H54 (cell line): ENCODE results near the gene NAP1L1.

ENCODE experiments used
- DNase-seq: peaks from one replicate; pipeline ENCODE4 v3.0.0; 2011; ENCODE audit warnings: low spot score, mixed read lengths; ENCODE audit not compliant: insufficient read length
- FAIRE-seq: peaks from 3 replicates; lab custom pipeline; 2011; peaks lifted over from hg19 to GRCh38; lab: Jason Lieb, UNC
- POLR2A ChIP-seq: IDR thresholded peaks from 2 replicates; pipeline ENCODE4 v1.6.1; 2011; ENCODE audit warnings: low read depth, mild to moderate bottlenecking, low read length

The NAP1L1 gene

DNA sequence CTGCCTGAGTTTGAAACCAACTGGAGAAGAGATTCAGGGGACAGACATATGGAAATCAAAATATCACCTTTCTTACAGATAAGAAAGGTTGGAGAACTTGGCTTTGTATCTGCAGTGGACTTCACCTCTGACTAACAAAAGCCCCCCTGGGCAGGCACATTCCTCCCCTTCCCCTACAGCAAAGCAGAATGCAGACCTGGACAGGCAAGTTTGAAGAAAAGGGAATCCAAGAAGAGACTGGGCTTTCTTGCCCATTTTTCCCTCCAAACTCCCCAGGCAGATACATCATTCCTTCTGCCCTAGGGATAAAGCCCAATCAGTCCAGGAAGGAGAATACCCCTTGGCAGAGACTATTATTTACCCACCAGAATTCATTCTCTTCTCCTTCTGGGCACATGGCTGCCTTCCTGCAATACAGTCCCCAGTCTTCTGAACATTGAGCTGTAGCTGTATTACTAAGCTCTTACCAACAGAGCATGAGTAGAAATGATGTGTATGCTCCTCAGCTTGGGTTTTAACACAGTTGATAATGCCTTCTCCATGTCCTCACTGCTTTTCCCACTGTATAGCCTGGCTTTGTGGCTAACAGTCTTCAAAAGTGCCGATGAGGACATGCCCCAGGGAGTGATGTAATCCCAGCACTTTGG is 17.4 kb upstream of the NAP1L1 start:
- TF ChIP-seq POLR2A, result no peak
- no peak for FAIRE-seq

DNA sequence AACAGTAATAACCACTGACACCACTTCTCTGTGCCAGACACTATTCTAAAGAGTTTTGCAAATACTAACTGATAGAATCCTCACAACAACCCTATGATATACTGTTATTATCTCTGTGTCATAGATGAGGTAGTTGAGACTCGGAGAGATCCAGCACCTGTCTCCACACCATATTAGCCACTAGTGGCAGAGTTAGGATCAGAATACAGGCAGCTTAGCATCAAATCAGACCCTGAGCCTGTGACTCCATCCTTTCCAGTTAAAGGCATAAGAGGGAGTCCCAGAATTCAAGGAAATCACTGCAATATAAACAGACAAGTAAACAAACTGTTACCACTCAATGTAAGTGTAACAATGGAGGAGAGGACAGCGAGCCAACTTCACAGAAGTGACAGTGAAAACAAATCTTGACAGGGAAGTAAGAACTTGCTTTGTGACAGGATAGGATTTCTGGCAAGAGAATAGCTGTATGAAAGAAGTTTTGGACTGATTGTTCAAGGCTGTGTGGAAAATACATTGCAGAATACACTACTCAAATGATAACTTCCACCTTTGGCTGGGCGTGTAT is 11.7 kb upstream of the NAP1L1 start:
- FAIRE-seq, result no peak
- DNase-seq, result no peak
- no peak for TF ChIP-seq POLR2A

More for the DNA sequence above, 17.4 kb upstream of the NAP1L1 start:
- DNase-seq, result no peak

DNA sequence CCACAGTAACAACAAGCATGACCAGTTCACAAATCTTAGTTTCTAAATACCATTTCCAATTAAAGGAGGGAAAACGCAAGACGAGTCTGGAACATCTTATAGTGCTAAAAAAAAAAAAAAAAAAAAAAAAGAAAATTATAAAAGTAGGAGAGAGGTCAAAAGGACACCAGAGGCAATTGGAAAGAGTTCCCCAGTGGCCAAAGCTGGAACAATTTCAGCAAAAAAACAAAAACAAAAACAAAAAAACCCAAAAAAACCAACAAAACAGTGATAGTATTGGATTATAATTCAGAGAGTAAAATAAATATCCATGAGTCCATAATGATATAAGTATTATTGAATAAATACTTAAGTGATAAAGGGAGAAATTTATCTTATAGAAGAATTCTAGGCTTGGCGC is 10.3 kb upstream of the NAP1L1 start:
- no peak for TF ChIP-seq POLR2A
- DNase-seq (no peak), FAIRE-seq (no peak)

DNA sequence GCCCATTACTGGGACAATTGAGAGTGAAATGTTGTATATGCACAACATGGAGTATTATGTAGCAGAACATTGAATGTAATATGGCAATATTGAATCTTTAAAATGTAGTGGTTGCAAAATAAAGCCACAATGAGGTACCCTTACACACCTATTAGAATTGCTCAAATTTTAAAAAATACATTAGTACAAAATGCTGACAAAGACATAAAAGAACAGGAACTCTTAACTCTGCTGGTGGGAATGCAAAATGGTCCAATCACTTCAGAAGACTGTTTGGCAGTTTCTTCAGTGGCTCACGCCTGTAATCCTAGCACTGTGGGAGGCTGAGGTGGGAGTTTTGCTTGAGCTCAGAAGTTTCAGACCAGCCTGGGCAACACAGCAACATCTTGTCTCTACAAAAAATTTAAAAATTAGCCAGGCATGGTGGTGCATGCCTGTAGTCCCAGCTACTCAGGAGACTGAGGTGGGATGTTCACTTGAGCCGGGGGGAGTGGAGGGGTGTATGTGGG is 6.8 kb upstream of the NAP1L1 start:
- DNase-seq (no peak), FAIRE-seq (no peak)
- TF ChIP-seq POLR2A, result no peak

DNA sequence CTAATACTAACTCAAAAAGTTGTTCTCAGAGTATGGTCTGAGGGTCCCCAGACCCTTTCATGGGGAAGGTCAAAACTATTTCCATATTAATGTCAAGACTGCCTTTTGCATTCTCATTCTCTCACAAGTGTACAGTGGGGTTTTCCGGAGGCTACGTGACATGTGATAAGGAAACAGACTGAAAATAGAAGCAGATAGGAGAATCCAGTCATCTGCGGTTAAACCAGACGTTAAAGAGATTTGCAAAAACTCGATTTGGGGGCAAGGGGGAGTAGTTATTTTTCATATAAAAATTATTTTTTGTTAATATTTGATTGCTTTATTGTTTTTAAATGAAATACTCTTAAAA is 1.0 kb upstream of the NAP1L1 start:
- FAIRE-seq (peak; percentile 65), DNase-seq (no peak)
- TF ChIP-seq POLR2A, result no peak

DNA sequence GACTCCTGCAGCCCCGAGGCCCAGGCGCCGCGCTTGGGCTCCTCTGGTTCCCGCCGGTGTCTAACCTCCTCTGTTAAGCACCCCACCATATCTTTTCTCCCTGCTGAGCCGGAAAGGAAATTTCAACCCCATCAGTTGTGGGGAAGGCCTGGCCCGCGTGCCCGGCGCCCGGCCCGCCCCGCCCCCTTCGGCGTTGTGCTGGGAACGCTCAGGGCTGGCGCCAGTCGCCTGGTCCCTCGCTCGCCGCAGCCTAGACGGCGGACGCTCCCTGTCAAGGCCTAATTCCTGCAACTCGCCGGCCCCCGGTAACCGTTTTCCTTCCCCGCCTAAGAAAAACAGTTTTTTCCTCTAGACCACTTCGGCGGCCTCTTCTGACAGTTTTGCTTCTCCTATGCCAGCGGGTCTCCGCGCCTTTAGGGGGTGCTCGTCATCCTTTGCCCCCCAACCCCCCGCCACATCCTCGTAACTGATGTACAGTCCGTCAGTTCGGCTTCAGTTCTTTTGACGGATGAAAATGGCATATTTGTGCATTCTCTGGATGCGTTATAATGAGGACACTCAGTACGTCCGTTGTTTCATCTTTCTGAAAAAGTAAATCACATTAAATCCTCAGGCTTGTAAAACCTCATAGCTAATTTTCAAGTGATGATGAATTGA is 506 bp upstream of the NAP1L1 start:
- DNase-seq (peak; percentile 61), FAIRE-seq (no peak)
- peak; percentile 59 for TF ChIP-seq POLR2A

DNA sequence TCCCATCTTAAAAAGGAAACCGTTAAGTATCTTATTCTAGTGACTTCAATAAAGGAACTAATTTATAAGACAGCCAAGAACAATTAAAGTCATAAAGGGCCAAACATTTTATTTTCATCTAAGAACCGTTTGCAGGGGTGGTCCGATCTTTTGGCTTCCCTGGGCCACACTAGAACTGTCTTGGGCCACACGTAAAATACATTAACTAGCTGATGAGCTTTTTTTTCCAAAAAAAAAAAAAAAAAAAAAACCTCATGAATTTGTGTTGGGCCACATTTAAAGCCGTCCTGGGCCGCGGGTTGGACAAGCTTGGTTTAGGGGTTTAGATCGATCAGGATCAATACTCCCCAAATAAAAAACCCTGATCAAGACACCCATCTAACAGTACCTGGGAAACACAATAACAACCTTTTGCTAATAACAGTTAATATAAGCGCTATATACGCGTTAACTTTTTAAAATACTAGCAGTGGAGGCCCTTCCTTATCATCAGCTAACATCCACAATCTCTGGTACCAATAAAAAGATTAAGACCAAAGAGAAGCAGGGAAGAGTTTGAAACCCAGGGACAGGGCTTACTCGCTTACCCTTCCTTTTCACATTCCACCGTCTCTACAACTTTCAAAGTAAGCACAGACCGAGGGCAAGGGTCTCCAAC is 1.1 kb downstream of the NAP1L1 start:
- no peak for FAIRE-seq
- DNase-seq, result no peak

DNA sequence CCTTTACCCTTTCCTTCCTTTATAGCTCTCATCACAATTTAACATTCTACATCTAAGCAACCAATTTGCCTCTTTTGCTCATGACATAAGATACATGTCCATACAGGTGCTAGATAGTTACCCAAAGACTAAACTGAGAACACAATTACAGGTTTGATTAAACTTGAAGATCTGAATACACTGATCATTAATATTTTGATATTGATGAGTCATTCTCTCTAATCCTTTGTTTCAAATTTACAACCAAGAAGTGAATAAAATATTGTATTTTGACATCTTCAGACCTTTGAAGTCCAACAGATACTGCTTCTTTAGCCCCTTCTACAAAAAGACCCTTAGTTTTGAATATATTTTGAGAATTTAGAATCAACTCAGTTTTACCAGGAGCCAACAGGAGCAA is 2.6 kb downstream of the NAP1L1 start:
- no peak for TF ChIP-seq POLR2A
- DNase-seq (no peak), FAIRE-seq (no peak)

More for the DNA sequence above, 1.1 kb downstream of the NAP1L1 start:
- no peak for TF ChIP-seq POLR2A

DNA sequence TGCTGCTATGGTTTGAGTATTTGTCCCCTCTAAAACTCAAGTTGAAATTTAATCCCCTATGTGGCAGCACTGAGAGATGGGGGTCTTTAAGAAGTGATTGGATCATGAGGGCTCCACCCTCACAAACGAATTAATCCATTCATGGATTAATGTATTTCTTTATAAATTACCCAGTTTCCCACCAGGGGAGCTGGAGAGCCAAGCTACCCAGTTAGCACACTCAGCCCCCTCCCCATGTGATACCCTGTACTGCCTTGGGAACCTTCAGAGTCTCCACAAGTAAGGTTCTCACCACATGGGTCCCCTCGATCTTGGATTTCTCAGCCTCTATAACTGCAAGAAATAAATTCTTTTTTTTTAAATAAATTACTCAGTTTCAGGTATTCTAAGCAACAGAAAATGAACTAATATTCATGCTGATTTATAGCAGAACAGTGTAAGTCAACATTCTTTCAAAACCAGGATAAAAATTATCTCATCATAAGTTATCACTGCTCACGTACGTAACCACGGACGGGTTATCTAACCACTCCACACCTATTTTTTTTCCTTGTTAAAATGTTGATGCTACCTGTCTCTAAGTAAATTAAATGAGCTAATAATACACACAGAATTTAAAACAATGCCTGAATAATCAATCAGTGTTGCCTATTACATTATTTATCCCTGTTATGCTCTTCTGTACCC is 3.6 kb downstream of the NAP1L1 start:
- FAIRE-seq, result no peak
- DNase-seq, result no peak
- no peak for TF ChIP-seq POLR2A

DNA sequence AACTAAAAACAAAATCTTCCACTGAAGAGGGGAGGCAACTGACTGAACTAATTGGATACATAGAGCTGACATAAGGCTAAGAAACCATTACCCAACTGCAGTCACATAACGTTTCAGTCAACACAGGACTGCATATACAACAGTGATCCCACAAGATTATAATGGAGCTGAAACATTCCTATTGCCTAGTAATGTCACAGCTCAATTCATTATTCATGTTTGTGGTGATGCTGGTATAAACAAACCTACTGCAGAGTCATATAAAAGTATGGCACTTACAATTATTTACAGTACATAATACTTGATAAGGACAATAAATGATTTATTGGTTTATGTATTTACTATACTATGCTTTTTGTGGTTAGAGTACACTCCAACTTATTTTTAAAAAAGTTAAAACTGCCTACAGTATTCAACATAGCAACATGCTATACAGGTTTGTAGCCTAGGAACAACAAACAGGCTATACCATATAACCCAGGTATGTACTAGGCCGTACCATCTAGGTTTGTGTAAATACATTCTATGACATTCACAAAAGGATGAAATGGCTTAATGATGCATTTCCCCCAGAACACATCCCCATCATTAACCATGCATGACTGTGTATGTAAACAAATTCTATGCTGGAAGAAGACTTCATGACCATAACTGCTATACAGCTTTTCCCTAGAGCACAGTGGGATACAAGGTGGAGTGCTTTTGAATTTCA is 4.3 kb downstream of the NAP1L1 start:
- FAIRE-seq (peak; percentile 38), DNase-seq (no peak)
- no peak for TF ChIP-seq POLR2A

DNA sequence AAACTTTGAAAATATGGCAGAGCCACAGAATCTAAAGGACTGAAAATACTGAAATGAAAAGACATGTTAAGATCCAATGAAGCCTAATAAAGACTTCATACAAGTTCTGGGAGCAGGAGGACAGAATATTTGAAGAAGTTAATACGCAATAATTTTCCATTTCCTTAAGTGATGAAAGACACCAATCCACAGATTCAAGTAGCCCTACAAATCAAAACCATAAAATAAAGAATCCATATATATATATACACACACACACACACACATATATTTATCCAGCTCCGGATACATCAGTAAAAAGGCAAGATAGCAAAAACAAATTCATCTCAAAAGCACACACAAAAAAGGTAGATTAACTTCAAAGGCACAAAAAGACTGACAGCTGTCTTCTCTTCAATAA is 5.7 kb downstream of the NAP1L1 start:
- no peak for TF ChIP-seq POLR2A
- DNase-seq (no peak), FAIRE-seq (peak; percentile 36)

DNA sequence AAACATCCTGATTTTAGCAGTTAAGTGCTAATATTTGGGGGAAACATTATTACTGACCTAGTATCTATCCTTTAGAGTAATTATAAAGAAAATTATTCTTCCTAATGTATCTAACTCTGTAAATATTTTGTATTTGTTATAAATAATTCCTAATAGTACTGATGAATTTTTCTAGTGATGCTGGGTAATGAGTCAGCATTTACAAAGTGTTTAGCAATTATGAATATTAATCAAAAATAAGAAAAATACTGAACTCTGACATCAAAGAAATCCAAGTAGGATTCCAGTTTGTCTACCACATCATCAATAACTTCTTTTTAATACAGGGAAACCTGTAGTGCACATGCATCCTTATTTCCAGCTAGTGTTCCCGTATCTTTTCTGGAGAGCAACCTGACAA is 9.0 kb downstream of the NAP1L1 start:
- DNase-seq (no peak), FAIRE-seq (no peak)
- no peak for TF ChIP-seq POLR2A

DNA sequence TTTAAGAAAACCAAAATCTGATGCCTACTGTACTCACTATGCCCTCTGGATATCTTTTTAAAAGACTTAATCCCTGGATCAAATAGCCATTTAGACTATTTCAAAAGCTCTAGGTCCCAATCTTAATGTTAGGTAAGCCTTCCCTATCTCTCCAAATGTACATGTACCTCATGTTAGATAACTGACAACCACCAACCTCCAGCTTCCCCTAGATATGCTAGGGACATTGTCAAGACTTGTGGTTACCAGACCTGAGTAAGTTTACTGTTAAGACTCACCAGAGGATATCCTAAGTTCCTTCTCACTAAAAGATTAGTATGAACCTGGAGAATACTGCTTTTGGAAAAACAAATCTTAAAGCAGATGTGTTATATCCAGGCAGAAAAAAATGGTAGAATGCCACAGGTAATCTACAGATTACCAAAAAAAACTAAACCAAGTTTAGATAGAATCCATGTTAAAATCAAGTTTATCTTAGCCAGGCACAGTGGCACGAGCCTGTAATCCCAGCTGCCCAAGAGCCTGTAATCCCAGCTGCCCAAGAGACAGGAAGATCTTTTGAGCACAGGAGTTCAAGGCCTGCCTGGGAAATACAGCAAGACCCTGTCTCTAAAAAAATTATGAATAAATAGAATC is 9.7 kb downstream of the NAP1L1 start:
- DNase-seq, result no peak
- FAIRE-seq, result peak; percentile 64
- no peak for TF ChIP-seq POLR2A
